HepG2 (cell line): ENCODE data around the gene ELMOD3. TPM values are rescaled to one million over a fixed set of nuclear protein-coding genes. Genes with fewer than 3 reads are reported as not detected.

Experiments used
- CCDC6 ChIP-seq: sonication (generic); formaldehyde crosslinking; IDR thresholded peaks from 2 replicates; pipeline ENCODE4 v1.8.1; 2022; ENCODE audit warnings: mild to moderate bottlenecking, missing genetic modification reagents, moderate library complexity
- ESRRA ChIP-seq: sonication (generic); formaldehyde crosslinking; IDR thresholded peaks from 2 replicates; pipeline ENCODE4 v1.5.1; 2020; ENCODE audit warnings: mild to moderate bottlenecking, low read depth, missing genetic modification reagents
- HNRNPK ChIP-seq: fragments of 200-400 bp; formaldehyde crosslinking; IDR thresholded peaks from 2 replicates; pipeline ENCODE4 v1.6.1; 2018; ENCODE audit warnings: low read length, low read depth, moderate library complexity, mild to moderate bottlenecking; ENCODE audit not compliant: poor library complexity, severe bottlenecking
- MAF1 ChIP-seq: sonication (generic); formaldehyde crosslinking; IDR thresholded peaks from 2 replicates; pipeline ENCODE4 v1.5.0; 2020; ENCODE audit warnings: missing genetic modification reagents, borderline replicate concordance
- MTF1 ChIP-seq: sonication (generic); formaldehyde crosslinking; IDR thresholded peaks from 2 replicates; pipeline ENCODE4 v1.5.0; 2020; ENCODE audit warnings: missing genetic modification reagents
- NFYB ChIP-seq: sonication (generic); formaldehyde crosslinking; IDR thresholded peaks from 2 replicates; pipeline ENCODE4 v1.4.0; 2020; ENCODE audit warnings: missing genetic modification reagents
- RBM39 ChIP-seq: fragments of 200-400 bp; formaldehyde crosslinking; IDR thresholded peaks from one replicate; pipeline ENCODE4 v1.6.1; 2018; ENCODE audit warnings: antibody characterized with exemption, mild to moderate bottlenecking, low read depth, low read length; ENCODE audit not compliant: poor library complexity, severe bottlenecking
- RXRB ChIP-seq: IDR thresholded peaks from 2 replicates; pipeline ENCODE4 v1.6.1; 2016; ENCODE audit warnings: borderline replicate concordance, missing genetic modification reagents, missing compliant biosample characterization
- SIX1 ChIP-seq: sonication (generic); formaldehyde crosslinking; IDR thresholded peaks from 2 replicates; pipeline ENCODE4 v1.4.0; 2020; ENCODE audit warnings: missing genetic modification reagents, borderline replicate concordance
- SYNCRIP ChIP-seq: fragments of 200-400 bp; formaldehyde crosslinking; IDR thresholded peaks from 2 replicates; pipeline ENCODE4 v1.6.1; 2018; ENCODE audit warnings: mild to moderate bottlenecking, low read depth, low read length; ENCODE audit not compliant: insufficient read depth
- TBL1XR1 ChIP-seq: fragments of 150-350 bp; IDR thresholded peaks from 2 replicates; pipeline ENCODE4 v1.6.1; 2014; ENCODE audit warnings: borderline replicate concordance, low read length; ENCODE audit not compliant: partially characterized antibody
- THAP11 ChIP-seq: IDR thresholded peaks from 2 replicates; pipeline ENCODE4 v1.6.1; 2016; ENCODE audit warnings: missing biosample characterization, missing genetic modification reagents
- ZEB1 ChIP-seq: IDR thresholded peaks from 2 replicates; pipeline ENCODE4 v1.6.1; 2012; ENCODE audit warnings: mild to moderate bottlenecking, low read depth, inconsistent platforms; ENCODE audit not compliant: insufficient replicate concordance
- ZNF460 ChIP-seq: sonication (generic); formaldehyde crosslinking; IDR thresholded peaks from 2 replicates; pipeline ENCODE4 v1.5.1; 2020; ENCODE audit warnings: missing genetic modification reagents, mild to moderate bottlenecking, borderline replicate concordance
- ZNF737 ChIP-seq: sonication (generic); formaldehyde crosslinking; IDR thresholded peaks from 2 replicates; pipeline ENCODE4 v1.5.0; 2020; ENCODE audit warnings: missing genetic modification reagents, mild to moderate bottlenecking, borderline replicate concordance
- ZNF891 ChIP-seq: sonication (generic); formaldehyde crosslinking; IDR thresholded peaks from 2 replicates; pipeline ENCODE4 v1.5.0; 2020; ENCODE audit warnings: mild to moderate bottlenecking, missing genetic modification reagents
- ZSCAN29 ChIP-seq: sonication (generic); formaldehyde crosslinking; conservative IDR thresholded peaks from 2 replicates; pipeline ENCODE4 v1.4.0; 2020; ENCODE audit warnings: mild to moderate bottlenecking, missing genetic modification reagents
- ZSCAN31 ChIP-seq: sonication (generic); formaldehyde crosslinking; IDR thresholded peaks from 2 replicates; pipeline ENCODE4 v1.5.0; 2020; ENCODE audit warnings: low read depth, mild to moderate bottlenecking, missing genetic modification reagents
- ZSCAN9 ChIP-seq: IDR thresholded peaks from 2 replicates; pipeline ENCODE4 v1.6.1; 2016; ENCODE audit warnings: borderline replicate concordance
- polyA plus RNA-seq, 8 experiments: library from polyadenylated mRNA; depleted of rRNA in 3 of 8; stranded (reverse) in 7 of 8; unstranded in 1 of 8; fragments of >200 nt; fragmentation: Illumina TruSeq in 4 of 8; extraction: Trizol in 4 of 8; gene quantifications; 2 replicates each; pipeline versions ENCODE4 v1.2.1 to v1.2.3, GENCODE V29; 2011 to 2016; ENCODE audit warnings: low read depth in 4 of 8, missing spikeins in 1 of 8, mixed read lengths in 1 of 8; ENCODE audit not compliant: insufficient read depth in 1 of 8
- total RNA-seq, 5 experiments: library from RNA; depleted of rRNA; stranded (reverse); fragments of >200 nt; fragmentation: Illumina TruSeq; extraction: Trizol; gene quantifications; 2 replicates each; pipeline ENCODE4 v1.2.3, GENCODE V29; 2016; ENCODE audit warnings: low read depth in 1 of 5
- TF ChIP-seq, protein P1 (sequence below): sonication (generic); formaldehyde crosslinking; IDR thresholded peaks from 2 replicates; pipeline ENCODE4 v1.4.0; 2020; ENCODE audit warnings: missing genetic modification reagents
- TF ChIP-seq, protein P2 (sequence below): sonication (generic); formaldehyde crosslinking; IDR thresholded peaks from 2 replicates; pipeline ENCODE4 v1.4.0; 2020; ENCODE audit warnings: missing genetic modification reagents
- TF ChIP-seq, protein P3 (sequence below): IDR thresholded peaks from 2 replicates; pipeline ENCODE4 v1.6.1; 2016; ENCODE audit warnings: low read depth, control low read depth
- TF ChIP-seq, protein P4 (sequence below): sonication (generic); formaldehyde crosslinking; conservative IDR thresholded peaks from 2 replicates; pipeline ENCODE4 v1.4.0; 2020; ENCODE audit warnings: mild to moderate bottlenecking, missing genetic modification reagents, moderate library complexity

ELMOD3 gene
- total and polyA plus RNA-seq, 2 of the 13 experiments (the other 11 are each of a cell fraction or from before 2014, with no cell fraction given): 13.3 to 19.5 TPM

DNA sequence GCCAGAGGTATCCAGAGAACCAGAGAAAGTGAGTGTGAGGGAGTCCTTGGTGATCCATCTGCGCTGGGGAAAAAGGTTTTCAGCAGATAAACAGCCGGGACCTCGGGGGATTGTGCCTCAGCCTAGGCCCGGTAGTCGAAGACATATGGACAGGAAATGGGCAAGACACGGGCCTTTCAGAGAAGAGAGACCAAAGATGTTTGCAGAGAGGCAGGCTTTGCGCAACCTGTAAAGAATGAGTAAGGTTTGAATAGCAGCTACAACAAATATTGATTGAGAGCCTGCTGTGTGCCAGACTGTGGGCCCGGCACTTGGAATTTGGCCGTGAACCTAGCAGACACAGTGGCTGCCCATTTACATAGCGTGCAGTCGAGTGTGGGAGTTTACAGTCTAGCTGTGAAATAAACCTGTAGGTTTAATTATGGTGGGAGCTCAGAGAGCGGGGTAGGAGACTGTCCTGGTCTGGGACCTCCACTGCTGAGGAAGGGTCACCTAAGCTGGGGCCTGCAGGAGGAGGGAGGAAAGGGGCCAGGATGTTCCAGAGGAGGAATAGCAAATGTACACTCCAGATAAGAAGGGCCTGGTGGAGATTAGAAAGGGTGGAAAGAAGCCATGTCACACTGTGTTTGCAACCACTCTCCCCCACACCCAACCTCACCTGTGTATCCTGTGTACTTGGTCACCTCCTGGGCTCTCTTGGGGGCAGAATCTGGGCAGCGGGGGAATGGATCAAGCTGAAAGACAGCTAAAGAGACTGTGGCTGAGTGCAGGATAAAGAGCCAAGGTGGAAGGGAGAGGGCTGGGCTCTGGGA, 66.9 kb downstream of the ELMOD3 start (continued):
- TF ChIP-seq, protein P1, sequence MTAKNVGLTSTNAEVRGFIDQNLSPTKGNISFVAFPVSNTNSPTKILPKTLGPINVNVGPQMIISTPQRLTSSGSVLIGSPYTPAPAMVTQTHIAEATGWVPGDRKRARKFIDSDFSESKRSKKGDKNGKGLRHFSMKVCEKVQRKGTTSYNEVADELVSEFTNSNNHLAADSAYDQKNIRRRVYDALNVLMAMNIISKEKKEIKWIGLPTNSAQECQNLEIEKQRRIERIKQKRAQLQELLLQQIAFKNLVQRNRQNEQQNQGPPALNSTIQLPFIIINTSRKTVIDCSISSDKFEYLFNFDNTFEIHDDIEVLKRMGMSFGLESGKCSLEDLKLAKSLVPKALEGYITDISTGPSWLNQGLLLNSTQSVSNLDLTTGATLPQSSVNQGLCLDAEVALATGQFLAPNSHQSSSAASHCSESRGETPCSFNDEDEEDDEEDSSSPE (CRISPR knock-in tag): peak; percentile 39; the same call in 1 of the 2 replicates
- TF ChIP-seq ZSCAN29 (CRISPR knock-in tag) (peak; percentile 76), ZNF737 (CRISPR knock-in tag) (0 out of 2 replicates have a peak, but pooled peaks have one; percentile 75), ZEB1 (peak; percentile 93), MAF1 (0 out of 2 replicates have a peak, but pooled peaks have one; percentile 74), ESRRA (CRISPR knock-in tag) (peak; percentile 30; the same call in 1 of the 2 replicates), ZNF891 (no peak), NFYB (CRISPR knock-in tag) (no peak), TBL1XR1 (peak; percentile 99), THAP11 (peak; percentile 86), SIX1 (peak; percentile 79), ZSCAN31 (peak; percentile 48; the same call in 1 of the 2 replicates), RBM39 (no peak), SYNCRIP (no peak), RXRB (CRISPR knock-in tag) (peak; percentile 97), HNRNPK (no peak), CCDC6 (CRISPR knock-in tag) (no peak; the same call in 1 of the 2 replicates), MTF1 (CRISPR knock-in tag) (0 out of 2 replicates have a peak, but pooled peaks have one; percentile 25), ZSCAN9 (peak; percentile 84; the same call in 1 of the 2 replicates), ZNF460 (peak; percentile 23; the same call in 1 of the 2 replicates)
- TF ChIP-seq, protein P2, sequence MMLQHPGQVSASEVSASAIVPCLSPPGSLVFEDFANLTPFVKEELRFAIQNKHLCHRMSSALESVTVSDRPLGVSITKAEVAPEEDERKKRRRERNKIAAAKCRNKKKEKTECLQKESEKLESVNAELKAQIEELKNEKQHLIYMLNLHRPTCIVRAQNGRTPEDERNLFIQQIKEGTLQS (CRISPR knock-in tag): peak; percentile 90
- TF ChIP-seq, protein P3, sequence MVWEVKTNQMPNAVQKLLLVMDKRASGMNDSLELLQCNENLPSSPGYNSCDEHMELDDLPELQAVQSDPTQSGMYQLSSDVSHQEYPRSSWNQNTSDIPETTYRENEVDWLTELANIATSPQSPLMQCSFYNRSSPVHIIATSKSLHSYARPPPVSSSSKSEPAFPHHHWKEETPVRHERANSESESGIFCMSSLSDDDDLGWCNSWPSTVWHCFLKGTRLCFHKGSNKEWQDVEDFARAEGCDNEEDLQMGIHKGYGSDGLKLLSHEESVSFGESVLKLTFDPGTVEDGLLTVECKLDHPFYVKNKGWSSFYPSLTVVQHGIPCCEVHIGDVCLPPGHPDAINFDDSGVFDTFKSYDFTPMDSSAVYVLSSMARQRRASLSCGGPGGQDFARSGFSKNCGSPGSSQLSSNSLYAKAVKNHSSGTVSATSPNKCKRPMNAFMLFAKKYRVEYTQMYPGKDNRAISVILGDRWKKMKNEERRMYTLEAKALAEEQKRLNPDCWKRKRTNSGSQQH (CRISPR knock-in tag): 0 out of 2 replicates have a peak, but pooled peaks have one; percentile 37
- TF ChIP-seq, protein P4, sequence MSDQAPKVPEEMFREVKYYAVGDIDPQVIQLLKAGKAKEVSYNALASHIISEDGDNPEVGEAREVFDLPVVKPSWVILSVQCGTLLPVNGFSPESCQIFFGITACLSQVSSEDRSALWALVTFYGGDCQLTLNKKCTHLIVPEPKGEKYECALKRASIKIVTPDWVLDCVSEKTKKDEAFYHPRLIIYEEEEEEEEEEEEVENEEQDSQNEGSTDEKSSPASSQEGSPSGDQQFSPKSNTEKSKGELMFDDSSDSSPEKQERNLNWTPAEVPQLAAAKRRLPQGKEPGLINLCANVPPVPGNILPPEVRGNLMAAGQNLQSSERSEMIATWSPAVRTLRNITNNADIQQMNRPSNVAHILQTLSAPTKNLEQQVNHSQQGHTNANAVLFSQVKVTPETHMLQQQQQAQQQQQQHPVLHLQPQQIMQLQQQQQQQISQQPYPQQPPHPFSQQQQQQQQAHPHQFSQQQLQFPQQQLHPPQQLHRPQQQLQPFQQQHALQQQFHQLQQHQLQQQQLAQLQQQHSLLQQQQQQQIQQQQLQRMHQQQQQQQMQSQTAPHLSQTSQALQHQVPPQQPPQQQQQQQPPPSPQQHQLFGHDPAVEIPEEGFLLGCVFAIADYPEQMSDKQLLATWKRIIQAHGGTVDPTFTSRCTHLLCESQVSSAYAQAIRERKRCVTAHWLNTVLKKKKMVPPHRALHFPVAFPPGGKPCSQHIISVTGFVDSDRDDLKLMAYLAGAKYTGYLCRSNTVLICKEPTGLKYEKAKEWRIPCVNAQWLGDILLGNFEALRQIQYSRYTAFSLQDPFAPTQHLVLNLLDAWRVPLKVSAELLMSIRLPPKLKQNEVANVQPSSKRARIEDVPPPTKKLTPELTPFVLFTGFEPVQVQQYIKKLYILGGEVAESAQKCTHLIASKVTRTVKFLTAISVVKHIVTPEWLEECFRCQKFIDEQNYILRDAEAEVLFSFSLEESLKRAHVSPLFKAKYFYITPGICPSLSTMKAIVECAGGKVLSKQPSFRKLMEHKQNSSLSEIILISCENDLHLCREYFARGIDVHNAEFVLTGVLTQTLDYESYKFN (CRISPR knock-in tag): peak; percentile 96
